Measurements from ENCODE around the gene SUGCT.
"Not testable (repeated sequence)": the region's sequence is repeated elsewhere in the genome, so short reads cannot be mapped to it uniquely, and the experiment has no call there.

The SUGCT gene

DNA sequence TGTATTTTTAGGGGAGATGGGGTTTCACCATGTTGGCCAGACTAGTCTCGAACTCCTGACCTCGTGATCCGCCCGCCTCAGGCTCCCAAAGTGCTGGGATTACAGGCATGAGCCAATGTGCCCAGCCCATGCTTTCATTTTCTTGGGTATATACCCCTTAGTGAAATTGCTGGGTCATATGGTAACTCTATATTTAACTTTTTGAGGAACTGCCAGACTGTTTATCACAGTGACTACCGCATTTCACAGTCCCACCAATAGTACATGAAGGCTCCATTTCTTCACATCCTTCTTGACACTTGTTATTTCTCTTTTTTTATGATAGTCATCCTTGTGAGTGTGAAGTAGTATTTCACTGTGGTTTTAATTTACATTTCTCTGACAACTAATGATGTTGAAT lies 134.0 kb downstream of the SUGCT start:
- not testable (repeated sequence) for DNase-seq

DNA sequence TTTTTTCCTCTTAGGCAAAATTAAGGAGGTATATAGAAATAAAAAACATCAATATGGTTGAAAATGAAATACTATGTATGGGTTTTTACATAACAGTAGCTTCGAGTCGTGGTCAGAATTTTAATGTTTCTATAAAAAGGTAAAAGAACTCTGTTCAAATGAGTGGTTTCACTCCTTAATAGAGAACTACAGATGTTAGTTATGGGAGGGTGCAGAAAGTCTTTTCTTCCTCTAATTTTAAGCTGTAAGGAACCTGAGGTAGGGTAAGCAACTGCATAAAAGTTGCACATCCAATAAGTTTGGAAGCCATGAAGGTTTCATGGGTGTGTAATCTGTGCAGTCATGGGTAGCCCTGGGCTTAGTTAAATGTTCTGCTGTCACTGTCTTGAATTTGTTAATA lies 141.3 kb downstream of the SUGCT start:
- DNase-seq: no peak

DNA sequence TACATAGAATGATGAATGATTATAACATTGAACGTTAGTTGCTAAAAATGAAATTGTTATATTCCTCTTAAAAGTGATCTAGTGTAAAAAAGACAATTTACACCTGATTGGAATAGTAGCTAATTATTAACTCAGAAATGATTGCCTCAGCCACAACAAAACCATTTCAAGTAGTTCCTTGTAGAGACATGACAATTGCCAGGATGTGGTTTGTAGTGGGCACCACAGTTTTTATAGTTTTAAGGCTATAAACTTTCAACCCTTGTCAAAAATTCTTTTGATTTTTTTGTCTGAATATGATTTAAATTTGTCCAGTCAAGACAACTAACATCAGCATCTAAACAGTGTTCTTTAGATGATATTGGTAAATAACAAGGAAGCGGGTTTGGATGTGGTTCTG lies 145.2 kb downstream of the SUGCT start:
- DNase-seq: no peak

DNA sequence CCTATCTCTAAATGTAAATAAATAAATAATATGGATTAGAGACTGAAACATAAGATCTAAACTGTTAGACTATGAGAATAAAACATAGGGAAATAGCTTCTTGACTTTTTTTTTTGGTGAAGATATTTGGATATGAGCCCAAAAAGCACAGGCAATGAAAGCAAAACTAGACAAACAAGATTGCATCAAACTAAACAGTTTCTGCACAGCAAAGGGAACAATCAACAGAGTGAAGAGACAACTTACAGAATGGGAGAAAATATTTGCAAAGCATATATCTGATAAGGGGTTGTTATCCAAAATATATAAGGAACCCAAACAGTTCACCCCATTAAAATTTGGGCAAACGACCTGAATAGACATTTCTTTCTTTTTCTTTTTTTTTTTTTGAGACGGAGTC lies 148.1 kb downstream of the SUGCT start:
- no peak for DNase-seq

DNA sequence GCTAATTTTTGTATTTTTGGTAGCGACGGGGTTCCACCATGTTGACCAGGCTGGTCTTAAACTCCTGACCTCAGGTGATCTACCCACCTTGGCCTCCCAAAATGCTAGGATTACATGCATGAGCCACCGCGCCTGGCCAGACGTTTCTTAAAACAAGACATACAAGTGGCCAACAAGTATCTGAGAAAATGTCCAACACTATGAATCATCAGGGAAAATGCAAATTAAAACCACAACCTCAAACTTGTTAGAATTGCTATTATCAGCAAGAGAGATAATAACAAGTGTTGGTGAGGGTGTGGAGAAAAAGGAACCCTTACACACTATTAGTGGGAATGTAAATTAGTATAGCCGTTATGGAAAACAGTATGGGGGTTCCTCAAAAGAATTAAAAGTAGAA lies 148.6 kb downstream of the SUGCT start:
- no peak for DNase-seq

DNA sequence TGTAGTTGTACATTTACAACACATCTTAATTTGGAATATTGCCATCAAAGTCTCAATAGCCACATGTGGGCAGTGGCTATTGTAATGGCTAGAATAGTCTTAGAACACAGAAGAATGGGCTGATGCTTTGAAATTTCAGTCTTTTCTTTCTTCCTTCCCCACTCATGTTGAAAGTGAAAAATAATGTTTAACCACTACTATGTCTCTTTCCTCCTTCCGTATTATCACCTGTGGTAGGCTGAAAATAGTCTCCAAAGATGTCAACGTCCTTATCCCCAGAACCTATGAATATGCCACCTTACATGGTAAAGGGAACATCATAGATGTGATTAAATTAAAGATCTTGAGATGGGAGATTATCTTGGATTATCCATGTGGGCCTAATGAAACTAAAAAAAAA lies 154.0 kb downstream of the SUGCT start:
- DNase-seq: no peak

DNA sequence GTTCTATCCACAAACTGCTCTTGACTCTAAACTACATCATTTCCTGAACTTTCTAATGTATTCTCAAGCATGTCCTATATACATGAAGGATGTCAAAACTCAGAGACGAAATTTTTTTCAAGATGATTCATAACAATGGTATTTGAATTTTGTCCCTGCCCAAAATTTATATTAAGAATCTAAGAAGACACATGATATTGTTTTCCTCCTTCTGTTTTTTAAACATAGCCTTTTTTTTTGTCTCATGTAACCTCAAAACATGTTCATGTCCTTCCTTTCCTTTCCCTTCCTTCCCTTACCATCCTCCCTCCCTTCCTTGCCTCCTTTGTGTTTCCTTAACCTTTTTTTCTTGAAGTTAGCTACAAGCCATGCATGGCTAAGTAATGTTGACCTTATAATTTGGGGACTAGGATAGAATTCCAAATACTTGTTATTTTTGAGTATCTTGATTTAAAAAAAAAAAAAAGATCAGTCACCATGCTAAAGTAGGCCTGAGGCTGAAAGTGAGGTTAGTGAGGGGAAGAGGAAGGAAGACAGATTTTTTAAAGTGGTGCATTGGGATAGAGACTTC lies 163.0 kb downstream of the SUGCT start:
- DNase-seq: no peak

DNA sequence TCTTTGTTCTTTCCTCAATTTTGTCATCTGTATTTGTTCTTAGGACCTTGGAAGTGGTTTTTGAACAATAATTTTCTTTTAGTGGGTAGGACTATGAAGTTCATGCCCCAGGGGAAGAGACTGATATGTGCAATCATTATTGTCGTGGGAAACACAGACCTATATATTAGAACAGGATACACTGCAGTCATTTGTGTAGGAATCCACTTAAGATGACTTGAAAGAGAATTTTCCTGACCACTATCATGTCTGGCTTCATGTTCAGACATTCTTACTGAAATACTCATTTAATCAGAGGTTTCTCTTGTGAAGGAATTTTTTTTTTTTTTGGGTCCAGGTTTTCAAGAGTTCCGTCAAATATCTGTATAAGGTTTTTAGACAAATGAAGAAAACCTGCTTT lies 163.6 kb downstream of the SUGCT start:
- no peak for DNase-seq

DNA sequence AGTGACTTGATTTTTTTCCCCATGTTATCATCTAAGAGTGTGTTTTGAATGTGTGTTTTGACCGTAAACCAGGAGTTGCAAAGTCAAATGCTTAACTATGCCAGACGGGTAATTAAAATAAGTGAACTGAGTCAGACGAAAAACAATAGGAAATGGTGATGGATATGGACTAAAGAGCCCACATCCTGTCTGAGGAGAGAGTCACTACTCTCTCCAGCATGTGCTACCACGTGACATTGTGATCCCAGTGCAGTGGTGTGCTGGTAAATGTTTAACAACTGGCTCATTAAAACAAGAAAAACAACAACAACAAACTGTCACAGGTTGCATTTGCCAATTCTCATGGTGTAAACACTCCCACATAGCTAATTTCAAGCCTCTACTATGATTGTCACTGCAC lies 164.3 kb downstream of the SUGCT start:
- DNase-seq: no peak

DNA sequence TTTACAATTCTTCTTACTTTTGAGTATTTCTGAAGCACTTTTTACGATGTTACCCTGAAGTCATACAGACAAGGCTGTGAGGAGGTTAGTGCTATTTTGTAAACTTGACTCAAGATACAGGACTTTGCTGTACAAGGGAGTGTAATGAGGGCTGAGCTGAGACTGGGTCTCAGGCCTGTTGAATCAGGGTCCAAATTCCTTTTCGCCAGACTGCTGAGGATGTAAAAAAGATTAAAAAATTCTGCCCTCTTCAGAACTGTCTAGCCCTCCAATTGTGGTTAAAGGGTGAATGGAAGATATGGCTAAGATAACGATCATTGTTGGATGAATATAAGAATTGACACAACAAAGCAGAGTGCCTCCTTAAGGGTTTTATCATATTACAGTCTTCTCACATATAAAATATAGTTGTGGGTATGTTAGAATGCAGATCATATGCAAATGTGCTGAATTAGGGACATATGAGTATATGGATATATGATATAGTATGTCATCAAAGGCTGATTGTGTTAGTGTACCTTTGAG lies 165.4 kb downstream of the SUGCT start:
- no peak for DNase-seq

DNA sequence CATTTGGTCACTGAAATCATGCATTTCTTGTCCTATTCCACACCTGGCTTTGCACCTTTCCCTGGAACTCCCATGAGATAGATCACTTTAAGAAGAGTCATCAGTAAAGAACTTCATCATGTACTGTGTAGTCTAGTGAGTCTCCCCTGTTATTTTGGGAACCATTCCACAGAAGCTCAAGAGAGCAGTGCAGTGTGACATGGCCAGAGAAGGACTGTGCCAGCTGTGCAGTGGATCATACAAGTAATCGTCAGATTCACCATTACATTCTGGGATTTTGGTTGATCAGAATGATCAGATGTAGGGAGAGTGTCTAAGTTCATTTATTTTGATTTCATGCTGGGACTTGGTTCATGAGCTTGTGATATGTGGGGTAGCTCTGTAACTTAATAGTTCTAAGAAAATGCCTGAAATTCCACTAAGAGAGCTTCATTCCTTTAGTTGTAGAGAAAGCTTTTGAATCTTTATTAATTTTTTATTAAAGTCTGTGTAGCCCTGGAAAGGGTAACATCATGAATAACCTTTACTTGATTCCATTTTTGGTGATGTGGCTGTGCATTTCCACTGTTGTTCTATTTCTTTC lies 166.8 kb downstream of the SUGCT start:
- no peak for DNase-seq

DNA sequence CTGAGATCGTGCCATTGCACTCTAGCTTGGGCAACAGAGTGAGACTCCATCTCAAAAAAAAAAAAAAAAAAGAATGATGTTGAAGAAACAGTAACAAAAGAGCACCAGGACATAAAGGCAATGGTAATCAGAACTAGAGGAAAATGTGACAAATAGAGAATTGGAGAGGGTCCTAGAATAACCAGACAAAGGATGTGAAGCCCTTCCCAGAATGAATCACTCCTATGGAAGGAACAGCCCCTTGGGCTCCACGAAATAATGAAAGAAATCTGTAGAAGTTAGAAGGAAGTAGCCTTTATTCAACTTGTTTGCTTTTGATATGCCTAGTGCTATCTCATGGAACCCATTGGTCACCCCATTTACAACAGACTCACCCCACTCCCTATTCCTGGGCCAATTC lies 169.2 kb downstream of the SUGCT start:
- no peak for DNase-seq

DNA sequence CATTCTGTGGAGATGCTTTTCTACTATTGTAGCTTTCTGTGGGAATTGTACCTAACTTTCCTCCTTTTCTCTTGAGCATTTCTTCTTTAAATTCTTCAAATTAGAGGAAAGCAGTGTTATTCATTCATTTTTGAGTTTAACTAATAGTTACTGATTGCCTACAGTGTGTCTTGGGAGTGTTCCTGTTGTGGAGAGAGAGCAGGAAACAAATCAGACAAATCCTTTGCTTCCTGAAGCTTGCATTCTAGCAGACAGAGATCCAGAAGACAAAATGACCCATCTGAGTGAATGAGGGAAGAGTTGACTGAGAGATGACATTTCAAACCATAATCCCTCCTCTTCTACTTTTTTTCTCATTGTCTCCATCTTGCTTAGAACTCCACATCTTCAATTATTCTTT lies 170.4 kb downstream of the SUGCT start:
- DNase-seq: no peak

DNA sequence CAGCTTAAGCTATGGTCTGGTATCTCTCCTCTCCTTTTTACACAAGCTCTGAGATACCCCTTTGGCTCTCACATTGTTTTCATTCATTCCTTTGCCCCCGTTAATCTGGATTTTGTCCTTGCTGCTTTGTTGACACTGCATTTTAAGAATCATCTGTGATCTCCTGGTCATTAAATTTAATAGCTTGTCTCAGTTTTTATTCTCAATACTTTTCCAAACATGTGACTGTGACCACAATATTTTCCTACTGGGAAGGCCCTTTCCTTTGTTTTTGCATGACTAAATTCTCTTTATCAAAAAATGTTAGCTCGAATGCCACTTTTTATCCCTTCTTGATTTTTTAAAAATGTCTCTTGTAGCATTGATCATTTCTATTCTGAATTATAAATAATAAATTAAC lies 171.2 kb downstream of the SUGCT start:
- DNase-seq: no peak

DNA sequence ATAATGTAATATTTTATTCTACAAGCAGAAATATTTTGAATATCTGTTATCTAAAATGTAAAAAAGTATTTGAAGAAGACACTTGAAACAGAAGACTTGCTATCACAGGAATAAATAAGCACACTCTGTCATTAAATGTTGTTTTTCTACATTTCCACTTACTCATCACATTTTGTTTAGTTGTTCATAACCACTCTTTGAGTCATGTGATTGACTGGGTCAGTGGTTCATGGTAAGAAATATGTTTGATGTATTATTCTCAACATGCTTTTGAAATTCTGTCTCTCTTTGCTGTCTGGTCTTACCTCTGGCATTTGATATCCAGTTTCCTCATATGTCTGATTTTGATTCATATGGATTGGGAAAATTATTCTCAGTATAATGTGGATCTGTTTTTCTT lies 171.8 kb downstream of the SUGCT start:
- DNase-seq: no peak

DNA sequence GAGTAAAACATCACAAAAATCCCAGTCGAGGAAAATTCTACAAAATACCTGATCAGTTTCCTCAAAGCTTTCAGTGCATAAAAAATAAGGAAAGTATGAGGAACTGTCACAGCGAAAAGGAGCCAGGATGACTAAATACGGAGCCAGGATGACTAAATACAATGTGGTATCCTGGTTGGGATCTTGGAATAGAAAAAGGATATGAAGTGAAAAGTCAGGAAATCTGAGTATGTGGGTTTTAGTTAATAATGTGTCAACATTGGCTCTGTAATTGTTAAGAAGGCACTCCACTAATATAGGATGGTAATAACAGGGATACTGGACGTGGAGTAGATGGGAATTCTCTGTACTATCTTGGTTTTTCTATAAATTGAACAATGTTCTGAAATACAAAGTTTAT lies 175.5 kb downstream of the SUGCT start:
- DNase-seq: no peak

DNA sequence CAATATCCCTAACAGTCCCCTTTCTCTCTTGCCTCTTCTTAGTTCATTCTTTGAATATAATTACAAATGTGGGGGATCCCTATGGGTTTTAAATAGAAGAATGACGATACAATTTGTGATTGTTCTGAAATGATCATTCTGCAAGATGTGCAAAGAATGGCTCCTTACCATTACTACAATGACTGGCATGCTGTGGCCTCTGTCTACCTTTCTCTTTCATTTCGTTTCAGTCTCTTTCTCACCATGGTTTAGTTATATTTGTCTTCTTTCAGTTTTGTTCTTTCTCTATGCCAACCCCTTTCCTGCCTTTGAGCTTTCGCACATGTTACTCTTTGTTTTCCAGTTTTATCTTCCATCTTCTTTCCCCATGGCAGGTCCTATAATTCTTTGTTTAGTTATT lies 176.5 kb downstream of the SUGCT start:
- DNase-seq: no peak

DNA sequence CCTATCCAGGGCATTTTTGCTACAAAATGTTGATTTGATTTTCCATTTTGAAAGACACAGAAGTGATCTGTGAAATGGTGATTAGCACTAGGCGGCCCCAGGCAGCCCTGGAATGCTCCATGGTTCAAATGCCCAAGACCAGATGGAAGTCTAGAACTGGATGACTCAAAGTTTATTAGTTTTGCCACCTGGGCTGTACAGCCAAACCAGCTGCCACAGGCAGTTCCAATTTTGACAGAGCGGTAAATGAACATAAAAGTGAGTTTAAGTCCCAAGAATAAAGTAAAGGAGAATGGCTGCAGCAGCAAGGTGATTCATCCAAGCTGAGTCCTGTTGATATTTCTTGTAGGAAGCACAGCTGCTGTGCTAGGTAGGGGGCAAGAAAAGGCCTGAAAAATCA lies 180.5 kb downstream of the SUGCT start:
- no peak for DNase-seq

DNA sequence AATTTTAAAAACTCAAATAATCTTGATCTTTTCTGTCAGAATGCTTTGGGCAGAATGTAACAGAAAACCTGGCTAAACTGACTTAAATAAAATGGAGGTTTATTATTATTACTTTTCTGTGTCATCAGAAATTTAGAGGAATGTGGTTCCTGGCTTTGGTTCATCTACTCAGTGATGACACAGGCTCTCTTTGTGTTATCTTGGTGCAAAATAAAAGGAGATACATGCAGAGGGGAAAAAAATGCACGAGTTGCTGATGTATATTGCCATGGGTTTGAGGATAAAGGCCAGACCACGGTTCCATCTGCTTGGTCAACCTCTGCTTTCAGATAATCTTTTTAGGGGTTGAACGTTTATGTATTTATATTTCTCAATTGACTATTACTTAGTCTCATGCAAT lies 181.4 kb downstream of the SUGCT start:
- DNase-seq: no peak

DNA sequence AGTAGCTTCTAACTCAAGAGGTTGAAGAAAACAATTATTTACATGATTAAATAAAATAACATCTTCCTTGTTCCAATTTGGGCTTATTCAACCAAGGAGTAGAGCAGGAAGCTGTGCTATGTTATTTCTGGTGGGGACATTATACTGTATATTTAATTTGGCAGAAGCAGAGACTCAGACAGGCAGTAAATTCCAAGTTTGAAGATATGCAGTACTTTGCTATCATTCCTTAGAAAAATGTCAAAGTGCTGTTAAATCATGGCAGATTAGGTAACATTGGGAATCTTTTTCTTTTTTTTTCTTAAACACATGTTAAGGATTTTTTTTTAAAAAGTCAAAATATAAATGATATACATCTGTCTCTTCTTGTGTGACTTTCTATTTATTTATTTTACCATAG lies 190.1 kb downstream of the SUGCT start:
- DNase-seq: no peak

DNA sequence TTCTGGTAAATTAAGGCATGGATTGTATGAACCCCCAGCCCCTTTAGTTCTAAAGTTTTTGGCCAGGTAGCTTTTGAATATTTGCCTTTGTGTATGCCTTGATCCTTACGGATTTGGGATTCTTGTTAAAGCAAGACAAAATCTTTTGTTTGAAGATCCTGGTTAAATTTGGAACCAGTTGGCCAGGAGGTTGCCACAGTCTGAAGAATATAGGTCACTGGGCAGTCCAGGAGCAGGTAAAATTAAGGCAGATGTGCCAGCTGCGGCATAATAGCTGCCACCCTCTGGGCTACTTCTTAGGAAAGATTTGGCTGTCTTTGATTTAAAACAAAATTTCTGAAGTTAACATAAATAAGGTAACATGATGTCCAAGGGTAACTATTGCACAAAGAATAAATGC lies 192.3 kb downstream of the SUGCT start:
- DNase-seq: no peak

DNA sequence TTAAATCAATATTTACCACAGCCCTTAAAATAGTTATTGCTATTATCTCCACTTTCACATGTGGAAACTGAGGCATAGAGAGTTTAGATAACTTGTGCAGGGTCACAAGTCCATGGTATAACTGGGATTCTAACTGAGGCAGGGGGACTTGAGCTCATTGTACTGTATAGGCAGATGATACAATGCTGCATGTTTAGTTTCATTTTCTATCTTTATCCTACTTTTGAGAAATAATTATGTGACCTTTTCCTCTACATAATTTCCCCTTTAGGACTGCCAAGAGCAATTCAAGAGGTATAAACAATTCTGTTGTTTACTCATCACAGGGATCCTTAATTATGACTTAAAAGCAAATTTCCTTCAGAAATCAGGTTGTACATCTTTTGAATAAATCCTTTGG lies 193.1 kb downstream of the SUGCT start:
- no peak for DNase-seq

DNA sequence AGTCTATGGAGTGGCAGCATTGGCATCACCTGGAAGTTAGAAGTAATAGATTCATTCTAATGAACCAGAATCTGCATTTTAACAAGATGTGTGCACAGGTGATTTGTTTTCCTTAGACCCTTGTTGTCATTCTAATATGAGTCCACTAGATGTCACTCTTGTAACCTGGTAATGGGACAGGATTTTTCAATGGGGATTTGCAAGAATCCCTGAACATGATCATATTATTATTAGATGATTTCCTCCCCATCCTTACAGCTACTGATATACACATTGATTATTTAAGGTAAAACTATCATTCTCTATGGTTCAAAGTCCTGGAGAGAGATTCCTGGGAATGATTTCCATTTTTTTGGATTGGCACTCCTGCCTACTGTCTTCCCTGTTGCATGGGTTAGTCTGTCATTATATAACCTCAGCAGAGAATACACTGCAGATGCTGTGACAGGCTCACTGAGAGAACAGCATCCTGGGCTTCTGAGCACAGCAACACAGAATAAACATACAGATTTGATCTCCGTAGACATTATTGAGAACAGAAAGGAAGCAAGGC lies 194.9 kb downstream of the SUGCT start:
- DNase-seq: no peak

DNA sequence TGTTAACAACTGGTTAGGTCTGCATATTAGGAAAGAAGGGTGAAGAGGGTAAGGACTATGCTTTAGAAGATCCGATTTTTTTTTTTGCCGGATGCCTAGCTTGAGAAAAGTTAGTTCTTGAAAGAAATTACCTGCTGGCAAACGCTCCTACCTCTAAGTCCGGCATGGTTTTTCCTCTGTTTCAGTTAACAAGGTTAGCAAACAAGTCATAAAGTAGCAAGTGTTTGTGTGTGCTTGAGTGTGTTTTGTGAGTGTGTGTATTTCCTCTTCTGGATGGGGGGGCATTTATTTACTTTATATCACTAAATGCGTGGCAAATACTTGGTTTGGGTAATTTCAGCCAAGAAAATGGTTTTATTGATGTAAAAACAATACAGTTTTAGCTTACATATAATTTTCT lies 195.6 kb downstream of the SUGCT start:
- no peak for DNase-seq

DNA sequence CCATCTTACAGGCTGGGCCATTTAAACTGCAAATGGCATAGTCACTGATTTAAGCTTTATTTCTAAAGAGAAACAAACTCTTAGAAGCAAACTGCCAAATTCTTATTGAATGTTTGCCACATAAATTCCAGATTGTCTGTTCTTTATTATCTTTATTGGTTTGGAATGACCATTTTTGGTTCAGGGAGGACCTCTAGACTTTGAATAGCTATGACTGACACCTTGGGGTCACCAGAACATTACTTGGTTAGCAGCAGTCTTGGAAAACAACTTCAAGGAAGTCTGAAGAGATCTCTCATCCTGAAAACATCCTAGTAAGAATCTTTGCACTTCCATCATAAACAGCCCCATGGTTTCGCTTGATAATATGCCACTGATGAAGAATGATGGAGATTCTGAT lies 197.1 kb downstream of the SUGCT start:
- DNase-seq: no peak

Measured in activated CD4-positive, alpha-beta T cell treated with anti-CD3 and anti-CD28 coated beads for 1 hour (primary cell).